ENCODE measurements around the gene ZNF653.

DNA sequence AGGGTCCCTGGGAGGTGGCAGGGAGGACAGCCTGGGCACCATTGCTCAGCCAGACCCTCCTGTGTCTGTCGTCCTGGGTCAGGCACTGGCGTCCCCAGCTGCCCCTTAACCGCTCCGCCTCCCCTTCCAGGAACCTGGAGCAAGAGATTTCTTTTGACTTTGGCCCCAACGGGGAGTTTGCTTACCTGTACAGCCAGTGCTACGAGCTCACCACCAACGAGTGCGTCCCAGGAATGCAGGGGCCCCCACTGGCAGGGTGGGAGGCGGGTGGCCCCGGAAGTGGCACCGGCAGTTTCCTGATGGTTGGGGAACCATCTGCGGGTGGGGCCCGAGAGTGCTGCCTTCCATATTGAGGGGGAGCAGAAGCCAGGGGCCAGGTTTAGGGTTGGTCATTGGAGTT, 57.2 kb downstream of the ZNF653 start:
- TF ChIP-seq, protein P1, sequence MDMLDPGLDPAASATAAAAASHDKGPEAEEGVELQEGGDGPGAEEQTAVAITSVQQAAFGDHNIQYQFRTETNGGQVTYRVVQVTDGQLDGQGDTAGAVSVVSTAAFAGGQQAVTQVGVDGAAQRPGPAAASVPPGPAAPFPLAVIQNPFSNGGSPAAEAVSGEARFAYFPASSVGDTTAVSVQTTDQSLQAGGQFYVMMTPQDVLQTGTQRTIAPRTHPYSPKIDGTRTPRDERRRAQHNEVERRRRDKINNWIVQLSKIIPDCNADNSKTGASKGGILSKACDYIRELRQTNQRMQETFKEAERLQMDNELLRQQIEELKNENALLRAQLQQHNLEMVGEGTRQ (IDR thresholded peaks at IDR 0.05), result no peak
- no peak for TF ChIP-seq CEBPB (IDR thresholded peaks at IDR 0.05)
- TF ChIP-seq, protein P2, sequence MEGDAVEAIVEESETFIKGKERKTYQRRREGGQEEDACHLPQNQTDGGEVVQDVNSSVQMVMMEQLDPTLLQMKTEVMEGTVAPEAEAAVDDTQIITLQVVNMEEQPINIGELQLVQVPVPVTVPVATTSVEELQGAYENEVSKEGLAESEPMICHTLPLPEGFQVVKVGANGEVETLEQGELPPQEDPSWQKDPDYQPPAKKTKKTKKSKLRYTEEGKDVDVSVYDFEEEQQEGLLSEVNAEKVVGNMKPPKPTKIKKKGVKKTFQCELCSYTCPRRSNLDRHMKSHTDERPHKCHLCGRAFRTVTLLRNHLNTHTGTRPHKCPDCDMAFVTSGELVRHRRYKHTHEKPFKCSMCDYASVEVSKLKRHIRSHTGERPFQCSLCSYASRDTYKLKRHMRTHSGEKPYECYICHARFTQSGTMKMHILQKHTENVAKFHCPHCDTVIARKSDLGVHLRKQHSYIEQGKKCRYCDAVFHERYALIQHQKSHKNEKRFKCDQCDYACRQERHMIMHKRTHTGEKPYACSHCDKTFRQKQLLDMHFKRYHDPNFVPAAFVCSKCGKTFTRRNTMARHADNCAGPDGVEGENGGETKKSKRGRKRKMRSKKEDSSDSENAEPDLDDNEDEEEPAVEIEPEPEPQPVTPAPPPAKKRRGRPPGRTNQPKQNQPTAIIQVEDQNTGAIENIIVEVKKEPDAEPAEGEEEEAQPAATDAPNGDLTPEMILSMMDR (IDR thresholded peaks at IDR 0.05), result no peak
- TF ChIP-seq JUNB (IDR thresholded peaks at IDR 0.05), result no peak
- TF ChIP-seq, protein P3, sequence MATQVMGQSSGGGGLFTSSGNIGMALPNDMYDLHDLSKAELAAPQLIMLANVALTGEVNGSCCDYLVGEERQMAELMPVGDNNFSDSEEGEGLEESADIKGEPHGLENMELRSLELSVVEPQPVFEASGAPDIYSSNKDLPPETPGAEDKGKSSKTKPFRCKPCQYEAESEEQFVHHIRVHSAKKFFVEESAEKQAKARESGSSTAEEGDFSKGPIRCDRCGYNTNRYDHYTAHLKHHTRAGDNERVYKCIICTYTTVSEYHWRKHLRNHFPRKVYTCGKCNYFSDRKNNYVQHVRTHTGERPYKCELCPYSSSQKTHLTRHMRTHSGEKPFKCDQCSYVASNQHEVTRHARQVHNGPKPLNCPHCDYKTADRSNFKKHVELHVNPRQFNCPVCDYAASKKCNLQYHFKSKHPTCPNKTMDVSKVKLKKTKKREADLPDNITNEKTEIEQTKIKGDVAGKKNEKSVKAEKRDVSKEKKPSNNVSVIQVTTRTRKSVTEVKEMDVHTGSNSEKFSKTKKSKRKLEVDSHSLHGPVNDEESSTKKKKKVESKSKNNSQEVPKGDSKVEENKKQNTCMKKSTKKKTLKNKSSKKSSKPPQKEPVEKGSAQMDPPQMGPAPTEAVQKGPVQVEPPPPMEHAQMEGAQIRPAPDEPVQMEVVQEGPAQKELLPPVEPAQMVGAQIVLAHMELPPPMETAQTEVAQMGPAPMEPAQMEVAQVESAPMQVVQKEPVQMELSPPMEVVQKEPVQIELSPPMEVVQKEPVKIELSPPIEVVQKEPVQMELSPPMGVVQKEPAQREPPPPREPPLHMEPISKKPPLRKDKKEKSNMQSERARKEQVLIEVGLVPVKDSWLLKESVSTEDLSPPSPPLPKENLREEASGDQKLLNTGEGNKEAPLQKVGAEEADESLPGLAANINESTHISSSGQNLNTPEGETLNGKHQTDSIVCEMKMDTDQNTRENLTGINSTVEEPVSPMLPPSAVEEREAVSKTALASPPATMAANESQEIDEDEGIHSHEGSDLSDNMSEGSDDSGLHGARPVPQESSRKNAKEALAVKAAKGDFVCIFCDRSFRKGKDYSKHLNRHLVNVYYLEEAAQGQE (IDR thresholded peaks at IDR 0.05), result no peak
